Endothelial cell of hepatic sinusoid (primary cell): ENCODE measurements around the gene RPL10.

Experiments
- in situ Hi-C: cut with HindIII; loops from 2 replicates; pipeline ENCODE4 v1.10.0; 2017; ENCODE audit warnings: low sequenced_read_pairs

The RPL10 gene

DNA sequence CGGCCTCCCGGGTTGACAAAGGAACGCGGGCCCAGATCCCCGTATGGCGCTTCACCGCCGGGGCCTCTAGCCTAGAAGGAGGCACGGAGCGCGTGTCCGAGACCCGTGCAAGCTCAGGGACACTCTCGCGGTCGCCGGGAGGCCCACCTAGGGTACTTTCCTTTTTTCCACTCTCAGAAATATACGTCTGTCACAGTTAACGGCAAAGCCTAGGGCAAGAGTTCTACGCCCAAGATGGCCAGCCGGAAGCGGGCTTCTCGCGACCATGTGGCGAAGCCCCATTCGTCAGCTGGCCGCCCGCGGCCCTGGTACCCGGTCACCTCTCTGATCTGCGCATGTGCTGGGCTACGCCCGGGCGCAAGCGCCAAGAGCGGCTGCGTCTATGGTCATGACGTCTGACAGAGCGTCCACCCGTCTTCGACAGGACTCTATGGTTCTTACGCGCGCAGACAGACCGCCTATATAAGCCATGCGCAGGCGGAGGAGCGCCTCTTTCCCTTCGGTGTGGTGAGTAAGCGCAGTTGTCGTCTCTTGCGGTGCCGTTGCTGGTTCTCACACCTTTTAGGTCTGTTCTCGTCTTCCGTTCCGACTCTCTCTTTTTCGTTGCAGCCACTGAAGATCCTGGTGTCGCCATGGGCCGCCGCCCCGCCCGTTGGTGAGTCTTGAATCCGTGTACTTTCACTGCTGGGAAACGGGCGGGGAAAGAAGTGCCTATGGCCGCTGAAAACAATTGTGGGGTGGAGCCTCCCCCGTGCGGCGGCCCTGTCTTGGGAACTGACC lies at the start of gene RPL10:
Gene RPL10, plus strand, starts transcription at position 490 of the 780 bp plus-strand sequence. Its CDS starts 143 bp downstream, at position 633.
- in situ Hi-C loops: no loop called here

- in situ Hi-C loops: no loop called here
Observed at GRCh38 chrX:154348646-154349358, 49.4 kb upstream of the RPL10 start.

- in situ Hi-C loops: no loop called here
Observed at GRCh38 chrX:154349359-154349935, 48.7 kb upstream of the RPL10 start.

DNA sequence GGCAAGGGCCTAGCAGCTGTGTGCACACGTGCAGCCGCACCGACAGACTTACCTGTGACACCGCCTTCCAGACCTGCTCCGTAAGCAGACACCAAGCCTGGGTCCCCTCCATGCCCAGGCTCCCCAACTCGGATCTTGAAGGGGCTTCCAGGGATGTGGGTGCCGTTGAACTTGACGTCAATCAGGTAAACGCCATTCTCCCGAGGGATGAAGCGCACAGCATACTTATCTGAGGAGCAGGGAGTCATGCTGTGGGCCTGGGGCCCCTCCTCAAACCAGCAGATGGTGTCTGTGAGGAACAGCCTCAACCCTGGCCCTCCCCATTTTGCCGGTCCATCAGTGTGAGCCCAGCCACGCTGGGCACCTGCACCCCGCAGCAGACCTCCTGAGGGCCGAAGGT lies 48.2 kb upstream of the RPL10 start:
- in situ Hi-C loops: no loop called here

DNA sequence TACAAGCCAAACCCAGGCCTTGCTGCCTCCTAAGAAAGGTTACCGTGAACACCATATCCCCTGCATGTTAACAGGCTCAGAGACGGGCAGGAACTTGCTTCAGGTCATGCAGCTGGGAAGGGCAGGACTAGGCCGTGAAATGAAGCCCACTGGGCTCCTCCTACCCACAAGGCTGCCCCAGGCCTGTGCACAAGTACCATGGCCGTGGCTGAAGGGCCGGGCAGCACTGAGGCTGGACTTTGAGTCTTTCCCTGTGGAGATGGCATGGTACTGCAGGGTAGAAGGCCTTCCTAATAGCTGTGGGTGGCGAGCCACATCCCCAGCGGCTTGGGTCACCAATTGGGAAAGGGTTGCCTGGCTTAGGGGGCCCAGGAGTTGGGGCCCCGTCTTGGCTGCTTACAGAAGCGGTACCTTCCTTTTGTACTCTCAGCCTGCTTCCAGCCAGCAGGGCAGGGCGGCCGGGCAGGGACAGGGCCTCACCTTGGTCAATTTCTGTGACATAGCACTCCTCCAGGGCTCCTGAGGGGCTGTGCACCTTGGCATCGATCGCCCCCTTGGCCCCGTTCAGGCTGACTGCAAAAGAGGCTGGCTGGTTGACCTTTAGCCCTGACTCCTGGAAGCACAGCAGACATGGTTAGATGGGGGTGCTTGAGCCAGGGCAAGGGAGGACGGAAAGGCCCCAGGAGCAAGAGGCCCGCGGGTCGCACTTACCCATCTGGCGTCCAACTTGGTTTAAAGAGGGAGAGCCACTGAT lies 47.6 kb upstream of the RPL10 start:
- in situ Hi-C loops: no loop called here

- in situ Hi-C loops: no loop called here
Observed at GRCh38 chrX:154351183-154352011, 46.8 kb upstream of the RPL10 start.

DNA sequence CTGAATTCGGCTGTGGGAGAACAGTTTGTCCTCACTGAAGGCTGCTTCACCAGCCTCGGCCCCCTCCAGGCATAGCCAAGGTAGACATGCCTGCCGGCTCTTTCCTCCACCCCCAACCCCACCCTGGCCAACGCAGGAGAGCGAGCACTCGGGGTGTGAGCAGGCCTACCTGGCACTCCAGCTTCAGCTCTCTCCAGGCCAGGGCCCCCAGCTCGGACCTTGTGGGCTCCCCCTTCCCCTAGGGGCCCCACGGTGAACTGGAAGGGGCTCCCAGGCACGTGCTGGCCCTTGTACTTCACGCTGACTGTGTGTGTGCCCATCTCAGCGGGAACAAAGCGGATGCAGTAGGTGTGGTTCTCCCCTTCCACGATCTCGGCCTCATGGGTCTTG lies 46.2 kb upstream of the RPL10 start:
- in situ Hi-C loops: no loop called here

DNA sequence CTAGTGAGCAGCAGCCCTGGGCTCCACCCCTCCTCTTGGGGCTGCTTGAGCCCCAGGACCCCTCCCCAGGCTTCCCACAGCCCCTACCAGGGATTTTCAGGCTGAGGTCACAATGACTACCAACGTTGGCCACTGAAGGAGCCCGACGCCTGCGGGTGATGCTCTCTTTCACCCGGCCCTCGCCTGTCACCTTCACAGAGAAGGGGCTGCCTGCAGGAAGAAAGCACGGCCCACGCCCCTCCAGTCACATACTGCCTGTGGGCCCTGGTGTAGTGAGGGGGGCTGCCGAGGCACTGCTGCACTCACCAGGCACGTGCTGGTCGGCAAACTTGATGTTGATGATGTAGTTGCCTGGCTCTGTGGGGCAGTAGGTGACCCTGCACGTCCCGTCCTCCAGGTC lies 45.7 kb upstream of the RPL10 start:
- in situ Hi-C loops: no loop called here

DNA sequence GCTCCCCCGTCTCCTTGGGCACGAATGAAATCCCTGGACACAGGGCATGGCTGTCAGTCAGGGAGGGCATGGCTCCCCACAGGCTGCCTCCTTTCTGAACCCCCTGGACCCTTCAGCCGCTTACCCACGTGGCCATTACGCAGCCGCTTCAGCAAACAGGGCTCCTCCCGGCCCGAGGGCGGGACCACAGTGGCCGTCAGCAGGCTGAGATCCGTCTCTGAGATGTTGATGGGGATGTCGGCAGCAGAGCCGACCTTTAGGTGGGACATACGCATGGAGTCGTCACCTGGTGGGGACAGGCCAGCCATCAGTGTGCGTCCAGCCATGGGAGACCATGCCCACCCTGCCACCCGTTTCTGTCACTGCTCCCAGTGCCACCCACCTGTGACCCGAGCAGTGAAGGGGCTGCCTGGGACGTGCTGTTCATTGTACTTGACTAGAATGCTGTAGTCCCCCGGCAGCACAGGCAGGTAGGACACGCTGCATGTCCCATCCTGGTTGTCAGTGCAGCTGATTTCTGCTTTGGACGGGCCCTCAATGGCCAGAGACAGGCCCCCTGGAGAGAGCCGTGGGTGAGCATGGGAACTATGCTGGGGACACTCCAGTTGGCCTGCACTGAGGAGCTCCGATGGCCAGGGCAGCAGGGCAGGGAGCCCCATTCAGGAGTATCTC lies 44.9 kb upstream of the RPL10 start:
- in situ Hi-C loops: no loop called here

GRCh38 chrX:154354013-154354412 lies 44.2 kb upstream of the RPL10 start:
- in situ Hi-C loops: no loop called here

DNA sequence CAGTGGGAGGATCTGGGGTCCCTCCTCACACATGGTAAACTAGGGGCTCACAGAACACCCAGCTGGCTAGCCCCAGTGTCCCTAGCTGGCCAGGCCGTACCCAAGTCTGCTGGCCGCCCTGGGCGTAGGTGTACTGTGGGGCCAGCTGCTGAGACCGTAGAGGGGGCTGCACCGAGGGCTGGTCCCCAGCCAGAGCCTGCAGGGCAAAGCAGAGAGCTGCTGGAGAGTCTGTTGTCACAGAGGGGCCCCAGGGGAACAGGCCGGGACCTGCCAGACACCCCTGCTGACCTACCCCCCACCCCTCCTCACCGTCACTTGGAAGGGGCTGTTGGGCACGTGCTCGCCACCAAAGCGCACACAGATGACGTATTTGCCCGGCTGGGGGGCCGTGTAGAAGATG lies 43.7 kb upstream of the RPL10 start:
- in situ Hi-C loops: no loop called here

DNA sequence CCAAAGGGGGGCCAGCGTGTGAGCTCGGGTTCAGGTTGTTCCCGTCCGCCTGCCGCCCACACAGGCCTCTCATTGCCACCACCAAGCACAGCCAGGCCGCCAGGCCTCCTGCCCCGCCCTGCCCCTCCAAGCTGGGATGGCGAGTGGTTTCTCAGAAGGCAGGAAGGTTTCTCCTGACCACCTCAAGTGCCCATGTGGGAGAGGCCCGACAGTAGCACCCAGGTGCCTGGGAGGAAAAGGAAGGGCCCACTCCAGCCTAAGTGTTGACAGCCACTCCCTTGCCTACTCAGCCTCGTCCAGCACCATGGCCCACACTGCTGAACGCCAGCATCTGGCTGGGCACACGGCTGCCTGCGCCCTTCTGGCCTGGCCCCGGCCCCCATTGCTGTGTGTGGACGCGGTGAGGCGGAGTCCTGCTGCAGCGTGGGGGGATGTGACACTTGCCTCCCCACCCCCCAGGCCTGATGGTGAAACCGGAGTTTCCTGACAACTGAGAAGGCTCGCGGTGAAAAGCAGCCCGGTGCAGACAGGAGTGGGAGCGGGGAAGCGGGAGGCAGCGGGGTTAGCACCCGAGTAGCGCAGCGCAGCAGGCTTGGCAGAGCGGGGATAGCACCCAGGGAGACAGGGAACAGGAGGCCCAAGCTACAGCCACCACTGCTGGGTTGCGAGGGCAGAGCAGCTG lies 42.9 kb upstream of the RPL10 start:
- in situ Hi-C loops: no loop called here

DNA sequence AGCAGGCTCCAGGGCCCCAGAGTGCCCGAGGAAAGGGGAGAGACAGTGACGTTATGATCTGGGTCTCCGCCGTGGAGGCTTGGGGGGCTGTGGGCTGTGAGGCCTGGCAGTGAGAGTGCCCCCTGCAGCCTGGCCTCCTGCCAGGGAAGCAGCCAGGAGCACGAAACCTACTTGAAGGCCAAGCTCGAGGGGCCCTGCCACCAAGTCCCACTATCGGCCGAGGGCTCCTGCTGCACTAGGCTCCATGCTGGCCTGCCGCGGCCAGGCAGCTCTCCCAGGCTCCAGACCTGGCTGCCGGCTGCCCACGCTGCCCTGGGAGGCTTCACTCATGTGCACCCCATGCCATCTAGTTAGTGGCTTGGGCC lies 42.4 kb upstream of the RPL10 start:
- in situ Hi-C loops: no loop called here

DNA sequence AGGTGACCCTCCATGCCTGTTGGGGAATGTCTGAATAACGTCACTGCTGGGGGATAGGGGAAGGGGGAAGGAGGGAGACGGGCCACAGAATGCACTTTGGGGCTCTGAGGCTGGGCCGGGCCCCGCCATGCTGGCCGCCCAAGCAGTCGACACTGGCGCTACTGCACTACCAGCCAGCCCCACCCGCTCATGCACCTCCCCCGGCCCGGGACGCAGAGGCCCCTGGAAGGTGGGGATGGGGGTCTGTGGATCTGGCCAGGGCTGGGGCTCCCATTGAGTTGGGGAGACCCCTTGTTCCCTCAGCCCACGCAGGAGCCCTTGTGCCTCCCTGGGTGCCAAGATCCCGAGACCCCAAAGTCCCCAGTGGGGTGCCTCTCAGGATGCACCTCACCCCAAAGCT lies 41.6 kb upstream of the RPL10 start:
- in situ Hi-C loops: no loop called here

- in situ Hi-C loops: no loop called here
Observed at GRCh38 chrX:154357205-154357604, 41.0 kb upstream of the RPL10 start.

DNA sequence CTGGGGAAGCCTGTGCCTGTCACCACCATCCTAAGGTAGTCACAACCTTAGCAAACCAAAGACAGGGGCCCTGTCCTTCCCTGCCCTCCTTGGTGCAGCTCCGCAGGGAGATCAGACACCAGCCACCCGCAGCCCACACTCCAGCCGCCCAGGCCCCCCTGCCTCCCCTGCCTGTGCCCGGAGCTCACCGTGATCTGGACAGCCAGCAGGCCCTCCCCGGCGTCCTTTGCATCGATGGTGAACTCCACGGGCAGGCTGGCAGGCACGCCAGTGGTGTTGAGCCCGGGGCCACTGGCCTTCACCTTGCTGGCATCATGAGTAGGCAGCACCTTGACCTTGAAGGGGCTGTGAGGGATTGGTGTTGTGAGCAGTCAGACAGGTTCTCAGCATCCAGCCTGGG lies 40.2 kb upstream of the RPL10 start:
- in situ Hi-C loops: no loop called here

- in situ Hi-C loops: no loop called here
Observed at GRCh38 chrX:154358829-154359228, 39.3 kb upstream of the RPL10 start.

- in situ Hi-C loops: no loop called here
Observed at GRCh38 chrX:154359362-154360154, 38.6 kb upstream of the RPL10 start.
